GM21576 (cell line): Measurements from ENCODE around the gene SBNO2.
A peak's percentile ranks its signal among the peaks of the same experiment; 100 is the strongest.

Source experiments
- ATAC-seq: cut with Tn5 transposase; IDR thresholded peaks from one replicate; pipeline ENCODE4 v1.9.1; 2021; ENCODE audit warnings: mild to moderate bottlenecking, moderate library complexity; ENCODE audit not compliant: unreplicated experiment

SBNO2 gene

GRCh38 chr19:1108291-1109031, 65.6 kb downstream of the SBNO2 start:
- no peak for ATAC-seq

GRCh38 chr19:1107661-1108261, 66.3 kb downstream of the SBNO2 start:
- ATAC-seq = no peak

- no peak for ATAC-seq
Observed at GRCh38 chr19:1106841-1107660, 67.0 kb downstream of the SBNO2 start.

GRCh38 chr19:1105873-1106840, 67.9 kb downstream of the SBNO2 start:
- no peak for ATAC-seq

- ATAC-seq = no peak
Observed at GRCh38 chr19:1105008-1105872, 68.8 kb downstream of the SBNO2 start.

GRCh38 chr19:1104311-1105007, 69.6 kb downstream of the SBNO2 start:
- ATAC-seq = peak; percentile 23

GRCh38 chr19:1103708-1104310, 70.3 kb downstream of the SBNO2 start, which contains the start of gene GPX4:
Gene GPX4, plus strand, starts transcription at chr19:1103994. Its CDS starts 50 bp downstream, at chr19:1104044.
- peak; percentile 65 for ATAC-seq

- ATAC-seq = no peak
Observed at GRCh38 chr19:1103132-1103707, 70.8 kb downstream of the SBNO2 start.

GRCh38 chr19:1102407-1103131, 71.5 kb downstream of the SBNO2 start:
- no peak for ATAC-seq

- no peak for ATAC-seq
Observed at GRCh38 chr19:1101337-1101698, 72.8 kb downstream of the SBNO2 start.

- no peak for ATAC-seq
Observed at GRCh38 chr19:1098177-1099051, 75.7 kb downstream of the SBNO2 start.

- ATAC-seq = no peak
Observed at GRCh38 chr19:1097810-1098176, 76.3 kb downstream of the SBNO2 start.

GRCh38 chr19:1094978-1095701, 78.9 kb downstream of the SBNO2 start, which contains the start of gene POLR2E:
Gene POLR2E, minus strand, starts transcription at chr19:1095375. Its CDS starts 60 bp downstream, at chr19:1095315.
- peak; percentile 73 for ATAC-seq

GRCh38 chr19:1094655-1094977, 79.5 kb downstream of the SBNO2 start:
- no peak for ATAC-seq

- no peak for ATAC-seq
Observed at GRCh38 chr19:1093811-1094553, 80.1 kb downstream of the SBNO2 start.
